ENCODE measurements around the gene HTT. TPM values are rescaled to one million over a fixed set of nuclear protein-coding genes. Genes with fewer than 3 reads are reported as not detected.

The HTT gene
- total and polyA plus RNA-seq, 2 of the 8 experiments (the other 6 are each of a cell fraction or from before 2014, with no cell fraction given): 24.0 to 71.0 TPM

DNA sequence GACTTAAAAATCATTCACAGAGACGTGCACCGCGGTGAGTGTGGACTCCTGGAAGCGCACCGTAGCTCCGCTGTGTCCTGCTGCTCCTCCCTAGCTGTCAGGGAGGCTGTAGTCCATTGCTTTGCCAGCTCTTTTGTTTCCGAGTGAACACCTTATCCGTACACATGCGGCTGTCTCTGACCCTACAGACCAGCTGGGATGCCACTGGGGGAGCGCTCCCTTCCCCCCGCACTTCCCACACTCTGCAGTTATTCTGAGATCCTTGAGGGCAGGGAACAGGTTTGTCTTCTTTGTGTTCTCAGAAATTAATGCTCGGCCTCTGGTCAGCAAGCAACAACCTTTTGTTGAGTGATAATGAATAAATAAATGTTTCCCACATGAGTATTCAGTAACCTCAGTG lies 140.8 kb downstream of the HTT start (continued):
- TF ChIP-seq SP4 (IDR thresholded peaks at IDR 0.05; ENCODE audit: low read length) (no peak), PHF8 (conservative IDR thresholded peaks at IDR 0.05; ENCODE audit: low read depth, low read length) (no peak), CHD2 (IDR thresholded peaks at IDR 0.05; ENCODE audit: low read length) (no peak), RAD21 (IDR thresholded peaks at IDR 0.05 in 1 of 2, conservative IDR thresholded peaks at IDR 0.05 in 1 of 2; ENCODE audit: low read depth in 2 of 2, low read length in 2 of 2) (no peak), EZH2 (IDR thresholded peaks at IDR 0.05; ENCODE audit: low read depth, low read length, severe bottlenecking) (no peak), BCL11A (IDR thresholded peaks at IDR 0.05; ENCODE audit: low read depth in 2 of 2, low read length in 2 of 2) (no peak)
- TF ChIP-seq, protein P1, sequence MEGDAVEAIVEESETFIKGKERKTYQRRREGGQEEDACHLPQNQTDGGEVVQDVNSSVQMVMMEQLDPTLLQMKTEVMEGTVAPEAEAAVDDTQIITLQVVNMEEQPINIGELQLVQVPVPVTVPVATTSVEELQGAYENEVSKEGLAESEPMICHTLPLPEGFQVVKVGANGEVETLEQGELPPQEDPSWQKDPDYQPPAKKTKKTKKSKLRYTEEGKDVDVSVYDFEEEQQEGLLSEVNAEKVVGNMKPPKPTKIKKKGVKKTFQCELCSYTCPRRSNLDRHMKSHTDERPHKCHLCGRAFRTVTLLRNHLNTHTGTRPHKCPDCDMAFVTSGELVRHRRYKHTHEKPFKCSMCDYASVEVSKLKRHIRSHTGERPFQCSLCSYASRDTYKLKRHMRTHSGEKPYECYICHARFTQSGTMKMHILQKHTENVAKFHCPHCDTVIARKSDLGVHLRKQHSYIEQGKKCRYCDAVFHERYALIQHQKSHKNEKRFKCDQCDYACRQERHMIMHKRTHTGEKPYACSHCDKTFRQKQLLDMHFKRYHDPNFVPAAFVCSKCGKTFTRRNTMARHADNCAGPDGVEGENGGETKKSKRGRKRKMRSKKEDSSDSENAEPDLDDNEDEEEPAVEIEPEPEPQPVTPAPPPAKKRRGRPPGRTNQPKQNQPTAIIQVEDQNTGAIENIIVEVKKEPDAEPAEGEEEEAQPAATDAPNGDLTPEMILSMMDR (IDR thresholded peaks at IDR 0.05; ENCODE audit: control extremely low read depth in 1 of 3, insufficient read depth in 1 of 3, low read depth in 1 of 3, low read length in 3 of 3): no peak
